Smooth muscle cell (in vitro differentiated cells): ENCODE results near the gene PHACTR1. TPM values are rescaled to one million over a fixed set of nuclear protein-coding genes. Genes with fewer than 3 reads are reported as not detected.
A peak's percentile ranks its signal among the peaks of the same experiment; 100 is the strongest.

Source experiments
- DNase-seq: peaks from one replicate; lab custom pipeline; 2025; ENCODE audit not compliant: unreplicated experiment; lab: John Stamatoyannopoulos, UW
- H2AFZ ChIP-seq: fragments of 200-600 bp; sonication (generic); 2 replicates; pipeline ENCODE4 v1.6.0; 2016; ENCODE audit warnings: antibody characterized with exemption, low read depth, mild to moderate bottlenecking
- H3F3A ChIP-seq: fragments of 200-600 bp; sonication (generic); 2 replicates; pipeline ENCODE4 v1.6.0; 2017; ENCODE audit warnings: antibody characterized with exemption, low read depth
- H3K27ac ChIP-seq: fragments of 200-600 bp; sonication (generic); 2 replicates; pipeline ENCODE4 v1.5.1; 2016; ENCODE audit warnings: low read depth, mild to moderate bottlenecking
- H3K27me3 ChIP-seq: fragments of 200-600 bp; sonication (generic); 2 replicates; pipeline ENCODE4 v1.6.1; 2016; ENCODE audit warnings: low read depth, mild to moderate bottlenecking
- H3K36me3 ChIP-seq: fragments of 200-600 bp; sonication (generic); 2 replicates; pipeline ENCODE4 v1.5.1; 2016; ENCODE audit warnings: low read depth
- H3K4me1 ChIP-seq: fragments of 200-600 bp; sonication (generic); 2 replicates; pipeline ENCODE4 v1.5.1; 2016; ENCODE audit warnings: low read depth
- H3K4me2 ChIP-seq: fragments of 200-600 bp; sonication (generic); 2 replicates; pipeline ENCODE4 v1.6.0; 2016; ENCODE audit warnings: mild to moderate bottlenecking
- H3K4me3 ChIP-seq: fragments of 200-600 bp; sonication (generic); 2 replicates; pipeline ENCODE4 v1.5.1; 2016; ENCODE audit warnings: mild to moderate bottlenecking
- H3K79me2 ChIP-seq: fragments of 200-600 bp; sonication (generic); 2 replicates; pipeline ENCODE4 v1.6.0; 2016; ENCODE audit warnings: low read depth, mild to moderate bottlenecking
- H3K9ac ChIP-seq: fragments of 200-600 bp; sonication (generic); 2 replicates; pipeline ENCODE4 v1.6.0; 2016; ENCODE audit warnings: low read depth
- H3K9me3 ChIP-seq: fragments of 200-600 bp; sonication (generic); replicated peaks from 2 replicates; pipeline ENCODE4 v1.5.1; 2016; ENCODE audit warnings: low read depth
- H4K20me1 ChIP-seq: fragments of 200-600 bp; sonication (generic); 2 replicates; pipeline ENCODE4 v1.6.0; 2016; ENCODE audit warnings: low read depth
- WGBS: methylation state at CpG from one replicate; pipeline ENCODE4 v1.1.7; 2016; ENCODE audit warnings: low lambda C conversion rate; 5-methylcytosine and 5-hydroxymethylcytosine counted together
- polyA plus RNA-seq: library from polyadenylated mRNA; unstranded; fragments of >200 nt; fragmentation: Nextera tagmentation; extraction: Ambion mirVana; gene quantifications from 2 replicates; pipeline ENCODE4 v1.2.1, GENCODE V29; 2016
- total RNA-seq: library from RNA; depleted of rRNA; stranded (reverse); fragments of >200 nt; gene quantifications from 2 replicates; pipeline ENCODE4 v1.2.3, GENCODE V29; 2014
- TF ChIP-seq, protein P1 (sequence below): fragments of 200-600 bp; sonication (generic); IDR thresholded peaks from 2 replicates; pipeline ENCODE4 v1.5.1; 2017; ENCODE audit warnings: borderline replicate concordance, mild to moderate bottlenecking, antibody characterized with exemption; ENCODE audit not compliant: insufficient read depth, poor library complexity, severe bottlenecking

The PHACTR1 gene
- total and polyA plus RNA-seq, 2 experiments from 2014 or later, result 0.09 to 0.67 TPM

- Histone ChIP-seq H3K9ac (no peak overlapping the region), H3K36me3 (no peaks in the 10 kb centered on the region), H3K27me3 (peaks cover 11% of the 10 kb centered on the region), H3K4me3 (no peak overlapping the region), H4K20me1 (no peaks in the 10 kb centered on the region), H3K4me1 (no peaks in the 10 kb centered on the region), H3K79me2 (no peaks in the 10 kb centered on the region), H2AFZ (no peak overlapping the region), H3F3A (no peaks in the 10 kb centered on the region), H3K9me3 (no peaks in the 10 kb centered on the region), H3K4me2 (no peak overlapping the region), H3K27ac (no peak overlapping the region)
- WGBS, result 61% methylated on average over 1 of the region's 1 CpG
- TF ChIP-seq, protein P1, sequence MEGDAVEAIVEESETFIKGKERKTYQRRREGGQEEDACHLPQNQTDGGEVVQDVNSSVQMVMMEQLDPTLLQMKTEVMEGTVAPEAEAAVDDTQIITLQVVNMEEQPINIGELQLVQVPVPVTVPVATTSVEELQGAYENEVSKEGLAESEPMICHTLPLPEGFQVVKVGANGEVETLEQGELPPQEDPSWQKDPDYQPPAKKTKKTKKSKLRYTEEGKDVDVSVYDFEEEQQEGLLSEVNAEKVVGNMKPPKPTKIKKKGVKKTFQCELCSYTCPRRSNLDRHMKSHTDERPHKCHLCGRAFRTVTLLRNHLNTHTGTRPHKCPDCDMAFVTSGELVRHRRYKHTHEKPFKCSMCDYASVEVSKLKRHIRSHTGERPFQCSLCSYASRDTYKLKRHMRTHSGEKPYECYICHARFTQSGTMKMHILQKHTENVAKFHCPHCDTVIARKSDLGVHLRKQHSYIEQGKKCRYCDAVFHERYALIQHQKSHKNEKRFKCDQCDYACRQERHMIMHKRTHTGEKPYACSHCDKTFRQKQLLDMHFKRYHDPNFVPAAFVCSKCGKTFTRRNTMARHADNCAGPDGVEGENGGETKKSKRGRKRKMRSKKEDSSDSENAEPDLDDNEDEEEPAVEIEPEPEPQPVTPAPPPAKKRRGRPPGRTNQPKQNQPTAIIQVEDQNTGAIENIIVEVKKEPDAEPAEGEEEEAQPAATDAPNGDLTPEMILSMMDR, result no peak
- no peak for DNase-seq
Observed at GRCh38 chr6:13190376-13190775, 473.8 kb downstream of the PHACTR1 start.

DNA sequence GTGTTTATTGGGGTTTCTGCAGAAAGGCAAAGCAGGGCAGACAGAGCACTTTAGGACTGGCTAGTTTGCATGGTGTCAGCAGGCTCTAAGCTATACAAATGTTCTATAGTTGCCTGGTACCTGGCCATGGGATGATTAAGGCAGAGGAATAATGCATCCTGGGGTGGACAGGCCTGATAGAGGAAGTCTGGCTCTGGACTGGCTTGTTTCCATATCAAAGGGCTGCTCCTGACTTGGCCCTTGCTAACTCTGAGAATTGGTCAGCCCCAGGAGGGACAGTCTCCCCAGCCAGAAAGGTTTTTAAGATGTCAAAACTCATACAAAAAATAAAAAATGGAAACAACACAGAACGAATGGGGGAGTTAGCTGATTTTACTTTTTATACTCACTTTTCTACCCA is 474.9 kb downstream of the PHACTR1 start:
- TF ChIP-seq, protein P1, result no peak
- no peak overlapping the region for H3K4me2 ChIP-seq
- WGBS, result 63% methylated on average over 1 of the region's 1 CpG
- no peaks in the 10 kb centered on the region for H3K4me1 ChIP-seq
- H2AFZ ChIP-seq, result no peak overlapping the region
- no peaks in the 10 kb centered on the region for H4K20me1 ChIP-seq
- no peak overlapping the region for H3K9ac ChIP-seq
- no peak for DNase-seq
- no peaks in the 10 kb centered on the region for H3K79me2 ChIP-seq
- no peak overlapping the region for H3K4me3 ChIP-seq
- H3K27me3 ChIP-seq, result peaks cover 11% of the 10 kb centered on the region
- H3K36me3 ChIP-seq, result no peaks in the 10 kb centered on the region
- no peak overlapping the region for H3K27ac ChIP-seq
- no peaks in the 10 kb centered on the region for H3F3A ChIP-seq
- no peaks in the 10 kb centered on the region for H3K9me3 ChIP-seq

DNA sequence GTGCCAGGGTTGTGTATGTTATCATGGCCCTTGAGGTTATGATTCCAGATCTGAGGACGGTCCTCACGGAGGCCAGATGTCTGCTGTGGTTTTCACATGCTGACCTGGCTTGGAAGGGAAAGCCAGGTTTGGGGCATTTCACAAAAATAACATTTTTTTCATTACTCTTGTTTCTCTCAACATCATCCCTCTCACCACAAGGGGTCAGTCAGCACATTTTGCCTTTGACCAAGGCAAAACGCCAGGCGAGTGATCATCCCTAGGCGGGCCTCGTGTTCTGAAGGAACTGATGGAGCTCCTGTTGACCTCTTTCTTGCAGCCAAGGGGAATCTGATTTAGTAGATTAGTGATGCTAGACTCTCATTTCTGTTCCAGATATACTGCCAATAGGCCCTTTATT is 478.3 kb downstream of the PHACTR1 start:
- Histone ChIP-seq H3K27me3 (peaks cover 11% of the 10 kb centered on the region), H3K36me3 (no peaks in the 10 kb centered on the region), H3F3A (no peaks in the 10 kb centered on the region), H3K9ac (no peak overlapping the region), H3K4me3 (no peak overlapping the region), H3K27ac (no peak overlapping the region), H3K4me1 (no peaks in the 10 kb centered on the region), H2AFZ (no peak overlapping the region), H3K9me3 (no peaks in the 10 kb centered on the region), H3K79me2 (no peaks in the 10 kb centered on the region), H3K4me2 (no peak overlapping the region), H4K20me1 (no peaks in the 10 kb centered on the region)
- WGBS, result 37% methylated on average over 6 of the region's 6 CpGs
- TF ChIP-seq, protein P1, result peak; percentile 65
- DNase-seq, result peak; percentile 4

DNA sequence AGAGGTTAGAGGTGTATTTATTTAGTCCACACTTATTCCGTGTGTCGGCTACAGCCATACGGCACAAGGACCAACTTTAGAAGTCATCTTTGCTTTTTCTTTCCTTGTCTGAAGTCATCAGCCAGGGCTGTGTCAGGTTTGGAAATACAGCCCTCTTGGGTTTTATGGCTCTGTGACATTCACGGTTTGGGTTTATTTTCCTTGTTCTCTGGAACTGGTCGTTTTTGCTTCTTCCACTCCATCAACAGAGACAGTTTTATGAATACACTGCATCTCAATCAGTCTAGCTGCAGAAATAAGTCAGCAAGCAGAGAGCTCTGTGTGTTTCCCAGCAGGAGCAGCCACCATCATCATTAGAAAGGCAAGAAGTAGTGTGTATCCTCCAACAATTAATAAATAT is 479.2 kb downstream of the PHACTR1 start:
- H3K27ac ChIP-seq, result no peak overlapping the region
- H3K36me3 ChIP-seq, result no peaks in the 10 kb centered on the region
- no peaks in the 10 kb centered on the region for H3K9me3 ChIP-seq
- H3K27me3 ChIP-seq, result peaks cover 11% of the 10 kb centered on the region
- 61% methylated on average over 5 of the region's 5 CpGs for WGBS
- H3K4me1 ChIP-seq, result no peaks in the 10 kb centered on the region
- H3K9ac ChIP-seq, result no peak overlapping the region
- H3K79me2 ChIP-seq, result no peaks in the 10 kb centered on the region
- TF ChIP-seq, protein P1, result no peak
- H3K4me3 ChIP-seq, result no peak overlapping the region
- no peak overlapping the region for H3K4me2 ChIP-seq
- H4K20me1 ChIP-seq, result no peaks in the 10 kb centered on the region
- no peak for DNase-seq
- no peaks in the 10 kb centered on the region for H3F3A ChIP-seq
- no peak overlapping the region for H2AFZ ChIP-seq
